Breast epithelium (tissue), 4 donors: ENCODE measurements around the gene ALPK1. TPM values are rescaled to one million over a fixed set of nuclear protein-coding genes. Genes with fewer than 3 reads are reported as not detected.

Experiments
- DNase-seq, 2 donors: peaks; one replicate each; pipeline ENCODE4 v3.0.0-alpha.2; 2019; ENCODE audit warnings: low spot score in 2 of 2
- H3K27ac ChIP-seq, 2 donors: fragments of 200-600 bp; sonication (generic) in 1 of 2; one replicate each; pipeline ENCODE4 v1.5.1; 2016 to 2019; ENCODE audit warnings: mild to moderate bottlenecking in 1 of 2
- H3K27me3 ChIP-seq, 2 donors: fragments of 200-600 bp; sonication (generic) in 1 of 2; one replicate each; pipeline versions ENCODE4 v1.5.1 to v1.6.0; 2017 to 2019; ENCODE audit warnings: control low read depth in 1 of 2, mild to moderate bottlenecking in 1 of 2
- H3K36me3 ChIP-seq: fragments of 200-600 bp; one replicate; pipeline ENCODE4 v1.5.1; 2019
- H3K4me1 ChIP-seq, 2 donors: fragments of 200-600 bp; sonication (generic); one replicate each; pipeline ENCODE4 v1.5.1; 2016 to 2019; ENCODE audit warnings: control low read depth in 1 of 2
- H3K4me3 ChIP-seq, 3 donors: fragments of 200-600 bp; sonication (generic); 1 replicate in 2 of 3; 2 replicates in 1 of 3; pipeline ENCODE4 v1.5.1; 2016 to 2019; ENCODE audit warnings: mild to moderate bottlenecking in 3 of 3, moderate library complexity in 2 of 3
- H3K9me3 ChIP-seq, 2 donors: fragments of 200-600 bp; sonication (generic) in 1 of 2; one replicate each; pipeline ENCODE4 v1.5.1; 2016 to 2019; ENCODE audit warnings: control low read depth in 1 of 2
- CTCF ChIP-seq, 3 donors: fragments of 450-650 bp; IDR thresholded peaks; one replicate each; pipeline ENCODE4 v1.5.1; 2016 to 2017; ENCODE audit warnings: antibody characterized with exemption in 3 of 3, mild to moderate bottlenecking in 3 of 3, moderate library complexity in 3 of 3
- POLR2A ChIP-seq: fragments of 450-650 bp; IDR thresholded peaks from one replicate; pipeline ENCODE4 v1.6.1; 2016; ENCODE audit warnings: antibody characterized with exemption, mild to moderate bottlenecking, moderate library complexity
- POLR2AphosphoS5 ChIP-seq, 3 donors: sonication (generic); formaldehyde crosslinking; IDR thresholded peaks; one replicate each; pipeline ENCODE4 v1.6.1; 2017; ENCODE audit warnings: antibody characterized with exemption in 3 of 3
- intact Hi-C: fragments of 100-400 bp; cut with DNase I; formaldehyde crosslinking; loops from one replicate; pipeline ENCODE4 v1.15.1; 2023; ENCODE audit warnings: low total_unique reads
- total RNA-seq, 3 donors: library from RNA; depleted of rRNA; stranded (reverse); fragments of >200 nt; gene quantifications; one replicate each; pipeline ENCODE4 v1.1.0, GENCODE V29; 2016

The ALPK1 gene
- total RNA-seq, 3 donors from 2014 or later = 20.5 to 59.3 (median 53.3) TPM

GRCh38 chr4:112355662-112356061, 58.5 kb downstream of the ALPK1 start:
- no peak for DNase-seq
- Histone ChIP-seq H3K4me1 (no peaks in the 10 kb centered on the region), H3K36me3 (no peaks in the 10 kb centered on the region), H3K27me3 (no peaks in the 10 kb centered on the region), H3K27ac (no peak overlapping the region), H3K9me3 (no peaks in the 10 kb centered on the region), H3K4me3 (no peak overlapping the region)
- intact Hi-C loops = no loop called here
- no peak for TF ChIP-seq CTCF (IDR thresholded peaks at IDR 0.05)

GRCh38 chr4:112357453-112357852, 60.3 kb downstream of the ALPK1 start:
- Histone ChIP-seq H3K4me1 (no peaks in the 10 kb centered on the region), H3K27ac (no peak overlapping the region), H3K27me3 (no peaks in the 10 kb centered on the region), H3K9me3 (peaks cover 0 to 2% of the 10 kb centered on the region in 2 donors), H3K36me3 (no peaks in the 10 kb centered on the region), H3K4me3 (no peak overlapping the region)
- DNase-seq = no peak
- TF ChIP-seq CTCF (IDR thresholded peaks at IDR 0.05) = no peak
- TF ChIP-seq POLR2A = no peak
- TF ChIP-seq POLR2AphosphoS5 (IDR thresholded peaks at IDR 0.05) = no peak
- intact Hi-C loops = no loop called here

GRCh38 chr4:112357897-112358296, 60.7 kb downstream of the ALPK1 start:
- Histone ChIP-seq H3K4me1 (no peaks in the 10 kb centered on the region), H3K27me3 (no peaks in the 10 kb centered on the region), H3K4me3 (no peak overlapping the region), H3K27ac (no peak overlapping the region), H3K36me3 (no peaks in the 10 kb centered on the region), H3K9me3 (peaks cover 0 to 7% of the 10 kb centered on the region in 2 donors)
- no peak for DNase-seq
- no peak for TF ChIP-seq CTCF (IDR thresholded peaks at IDR 0.05)
- TF ChIP-seq POLR2A = no peak
- no peak for TF ChIP-seq POLR2AphosphoS5 (IDR thresholded peaks at IDR 0.05)
- intact Hi-C loops = no loop called here

GRCh38 chr4:112358415-112358814, 61.2 kb downstream of the ALPK1 start:
- TF ChIP-seq CTCF (IDR thresholded peaks at IDR 0.05) (no peak), POLR2AphosphoS5 (IDR thresholded peaks at IDR 0.05) (no peak), POLR2A (no peak)
- no peak overlapping the region for H3K4me3 ChIP-seq
- no peak overlapping the region for H3K27ac ChIP-seq
- H3K9me3 ChIP-seq = peaks cover 0 to 8% of the 10 kb centered on the region in 2 donors
- no peaks in the 10 kb centered on the region for H3K36me3 ChIP-seq
- H3K27me3 ChIP-seq = no peaks in the 10 kb centered on the region
- intact Hi-C loops = no loop called here
- H3K4me1 ChIP-seq = no peaks in the 10 kb centered on the region
- no peak for DNase-seq

- Histone ChIP-seq H3K36me3 (no peaks in the 10 kb centered on the region), H3K4me3 (no peak overlapping the region), H3K27me3 (no peaks in the 10 kb centered on the region), H3K27ac (no peak overlapping the region), H3K9me3 (peaks cover 0 to 10% of the 10 kb centered on the region in 2 donors), H3K4me1 (no peaks in the 10 kb centered on the region)
- TF ChIP-seq CTCF (IDR thresholded peaks at IDR 0.05) (no peak), POLR2AphosphoS5 (IDR thresholded peaks at IDR 0.05) (no peak), POLR2A (no peak)
- no peak for DNase-seq
- intact Hi-C loops = no loop called here
Observed at GRCh38 chr4:112358952-112359749, 62.0 kb downstream of the ALPK1 start.
